ENCODE data around the gene ACAD8. TPM values are rescaled to one million over a fixed set of nuclear protein-coding genes. Genes with fewer than 3 reads are reported as not detected.

ACAD8 gene
- total and polyA plus RNA-seq, 3 donors from 2014 or later, result 27.4 to 47.9 (median 35.1) TPM

DNA sequence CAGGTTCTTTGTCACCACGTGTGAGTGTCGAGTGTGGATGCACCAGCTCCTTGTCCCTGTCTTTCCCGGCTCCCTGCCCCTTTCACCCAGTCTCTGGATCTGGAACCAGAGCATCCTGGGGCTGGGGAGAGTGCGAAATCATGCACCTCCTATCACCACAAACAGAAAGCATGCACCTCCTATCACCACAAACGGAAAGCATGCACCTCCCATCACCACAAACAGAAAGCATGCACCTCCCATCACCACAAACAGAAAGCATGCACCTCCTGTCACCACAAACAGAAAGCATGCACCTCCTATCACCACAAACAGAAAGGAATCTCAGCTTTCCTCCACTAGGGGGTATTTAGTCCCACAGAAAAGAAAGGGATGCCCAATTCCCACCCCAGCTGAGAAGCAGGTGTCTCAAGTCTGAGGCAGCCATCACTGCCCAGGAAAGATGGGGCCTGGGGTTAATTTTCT, 16.9 kb downstream of the ACAD8 start:
- TF ChIP-seq, protein P1, sequence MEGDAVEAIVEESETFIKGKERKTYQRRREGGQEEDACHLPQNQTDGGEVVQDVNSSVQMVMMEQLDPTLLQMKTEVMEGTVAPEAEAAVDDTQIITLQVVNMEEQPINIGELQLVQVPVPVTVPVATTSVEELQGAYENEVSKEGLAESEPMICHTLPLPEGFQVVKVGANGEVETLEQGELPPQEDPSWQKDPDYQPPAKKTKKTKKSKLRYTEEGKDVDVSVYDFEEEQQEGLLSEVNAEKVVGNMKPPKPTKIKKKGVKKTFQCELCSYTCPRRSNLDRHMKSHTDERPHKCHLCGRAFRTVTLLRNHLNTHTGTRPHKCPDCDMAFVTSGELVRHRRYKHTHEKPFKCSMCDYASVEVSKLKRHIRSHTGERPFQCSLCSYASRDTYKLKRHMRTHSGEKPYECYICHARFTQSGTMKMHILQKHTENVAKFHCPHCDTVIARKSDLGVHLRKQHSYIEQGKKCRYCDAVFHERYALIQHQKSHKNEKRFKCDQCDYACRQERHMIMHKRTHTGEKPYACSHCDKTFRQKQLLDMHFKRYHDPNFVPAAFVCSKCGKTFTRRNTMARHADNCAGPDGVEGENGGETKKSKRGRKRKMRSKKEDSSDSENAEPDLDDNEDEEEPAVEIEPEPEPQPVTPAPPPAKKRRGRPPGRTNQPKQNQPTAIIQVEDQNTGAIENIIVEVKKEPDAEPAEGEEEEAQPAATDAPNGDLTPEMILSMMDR (IDR thresholded peaks at IDR 0.05), result no peak
- TF ChIP-seq POLR2A (IDR thresholded peaks at IDR 0.05), result no peak
- intact Hi-C loops (cut with DNase I; ENCODE audit: low total_unique reads), result loop anchor here (10.0 kb wide), 1 partner anchor 55 kb away; no protein-coding TSS in a partner anchor
- DNase-seq, result no peak
- Histone ChIP-seq H3K4me3 (no peak overlapping the region), H3K36me3 (ENCODE audit: low read depth, missing control alignments) (no peaks in the 10 kb centered on the region), H3K27me3 (no peaks in the 10 kb centered on the region), H3K9me3 (no peaks in the 10 kb centered on the region), H3K4me1 (no peaks in the 10 kb centered on the region), H3K27ac (no peak overlapping the region)
- 56 to 60% methylated on average over 3 to 5 of the region's 5 CpGs for WGBS, 2 donors

DNA sequence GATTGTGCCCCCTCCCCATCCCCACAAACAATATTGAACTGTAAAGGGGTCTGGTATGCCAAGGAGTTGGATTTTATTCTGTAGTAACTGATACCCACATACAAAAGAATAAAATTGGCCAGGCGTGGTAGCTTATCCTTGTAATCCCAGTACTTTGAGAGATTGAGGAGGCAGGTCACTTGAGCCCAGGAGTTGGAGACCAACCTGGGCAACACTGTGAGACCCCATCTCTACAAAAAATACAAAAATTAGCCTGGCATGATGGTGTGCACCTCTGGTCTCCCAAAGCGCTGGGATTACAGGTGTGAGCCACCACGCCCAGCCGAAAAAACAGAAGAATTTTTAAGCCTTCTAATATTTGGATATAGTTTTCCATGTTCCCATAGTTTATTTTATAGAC, 18.6 kb downstream of the ACAD8 start:
- peaks cover 2% of the 10 kb centered on the region for H3K4me1 ChIP-seq
- no peak overlapping the region for H3K27ac ChIP-seq
- TF ChIP-seq, protein P1 (IDR thresholded peaks at IDR 0.05), result no peak
- no peak for TF ChIP-seq POLR2A (IDR thresholded peaks at IDR 0.05)
- H3K36me3 ChIP-seq (ENCODE audit: low read depth, missing control alignments), result no peaks in the 10 kb centered on the region
- WGBS, 2 donors, result 85 to 86% methylated on average over 4 of the region's 4 CpGs
- H3K27me3 ChIP-seq, result no peaks in the 10 kb centered on the region
- DNase-seq, result no peak
- no peaks in the 10 kb centered on the region for H3K9me3 ChIP-seq
- no peak overlapping the region for H3K4me3 ChIP-seq
- intact Hi-C loops (cut with DNase I; ENCODE audit: low total_unique reads), result loop anchor here (10.0 kb wide), 1 partner anchor 53 kb away; no protein-coding TSS in a partner anchor

DNA sequence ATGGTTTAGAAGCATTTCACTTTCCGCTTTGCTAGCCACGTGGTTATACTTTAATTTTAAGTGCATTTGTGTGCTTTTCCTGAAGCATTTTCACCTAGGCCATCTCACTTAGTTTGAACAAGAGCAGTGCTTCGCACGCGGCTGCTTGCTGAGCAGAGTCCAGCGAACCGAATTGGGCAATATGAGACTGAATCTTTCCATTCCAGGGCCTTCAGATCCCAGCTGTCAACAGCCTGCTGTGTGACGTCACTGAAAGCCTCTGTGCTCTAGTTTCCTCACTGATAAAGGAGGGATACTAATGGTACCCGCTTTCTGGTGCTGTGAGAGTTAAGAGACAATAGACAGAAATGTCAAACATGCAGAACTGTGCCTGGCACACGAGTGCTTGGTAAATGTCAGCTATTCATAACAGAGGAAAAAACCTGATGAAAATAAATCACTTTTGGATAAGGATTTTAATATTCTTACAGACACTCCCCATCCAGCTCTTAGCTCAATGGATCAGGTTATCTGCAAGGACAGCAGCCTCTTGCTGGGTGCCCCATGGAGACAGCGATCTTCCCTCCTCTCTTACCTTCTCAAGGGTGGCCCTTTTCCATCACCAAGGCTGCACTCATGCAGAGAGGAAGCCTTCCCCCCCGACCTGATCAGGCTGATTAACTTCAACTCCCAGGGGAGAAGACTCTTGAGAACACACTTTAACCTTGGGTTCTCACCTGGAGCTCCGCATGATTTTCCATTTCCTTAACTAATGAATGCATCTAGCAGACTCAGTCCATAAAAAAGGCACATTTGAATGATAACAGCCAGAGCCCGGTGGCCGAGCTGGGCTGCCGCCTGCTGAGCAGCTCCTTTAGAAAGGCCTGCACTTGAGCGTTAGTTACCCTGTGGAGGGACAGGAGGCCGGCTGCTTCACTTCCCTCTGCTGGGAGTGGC, 19.3 kb downstream of the ACAD8 start:
- no peak overlapping the region for H3K4me3 ChIP-seq
- WGBS, 2 donors, result 49 to 56% methylated on average over 18 of the region's 18 CpGs
- H3K36me3 ChIP-seq (ENCODE audit: low read depth, missing control alignments), result no peaks in the 10 kb centered on the region
- peaks cover 7% of the 10 kb centered on the region for H3K4me1 ChIP-seq
- H3K27ac ChIP-seq, result no peak overlapping the region
- intact Hi-C loops (cut with DNase I; ENCODE audit: low total_unique reads), result loop anchor here (10.0 kb wide), 1 partner anchor 52 kb away; no protein-coding TSS in a partner anchor
- no peaks in the 10 kb centered on the region for H3K27me3 ChIP-seq
- no peak for TF ChIP-seq POLR2A (IDR thresholded peaks at IDR 0.05)
- TF ChIP-seq, protein P1 (IDR thresholded peaks at IDR 0.05), result no peak
- H3K9me3 ChIP-seq, result no peaks in the 10 kb centered on the region
- no peak for DNase-seq

DNA sequence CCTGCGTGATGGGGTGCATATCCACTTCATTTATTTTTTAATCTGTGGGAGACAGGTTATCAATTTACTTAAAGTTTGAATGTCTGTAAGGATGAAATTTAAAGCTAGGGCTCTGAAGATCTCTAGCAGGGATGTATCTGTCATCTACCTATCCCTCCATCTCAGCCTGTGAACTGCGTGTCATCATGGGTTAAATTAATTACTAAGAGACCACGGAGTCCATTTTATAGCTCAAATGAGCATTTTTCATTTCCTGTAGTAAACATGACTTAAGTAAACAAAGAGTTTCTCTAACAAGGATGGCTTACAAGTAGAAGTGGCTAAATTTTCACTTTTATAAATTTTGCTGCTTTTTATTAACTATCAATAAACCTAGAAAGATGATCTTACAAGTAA, 19.9 kb downstream of the ACAD8 start:
- intact Hi-C loops (cut with DNase I; ENCODE audit: low total_unique reads), result loop anchor here (10.0 kb wide), 1 partner anchor 51 kb away; no protein-coding TSS in a partner anchor
- no peak overlapping the region for H3K27ac ChIP-seq
- TF ChIP-seq, protein P1 (IDR thresholded peaks at IDR 0.05), result no peak
- TF ChIP-seq POLR2A (IDR thresholded peaks at IDR 0.05), result no peak
- no peaks in the 10 kb centered on the region for H3K36me3 ChIP-seq (ENCODE audit: low read depth, missing control alignments)
- 41 to 64% methylated on average over 3 of the region's 3 CpGs for WGBS, 2 donors
- H3K27me3 ChIP-seq, result no peaks in the 10 kb centered on the region
- peaks cover 7% of the 10 kb centered on the region for H3K4me1 ChIP-seq
- no peaks in the 10 kb centered on the region for H3K9me3 ChIP-seq
- DNase-seq, result no peak
- H3K4me3 ChIP-seq, result no peak overlapping the region

Measured in testis (tissue), 3 donors.